ENCODE data around the gene CD164L2.

CD164L2 gene

GRCh38 chr1:27350663-27351540 lies 32.2 kb downstream of the CD164L2 start:
- Mint-ChIP-seq H3K36me3 (ENCODE audit: low read depth) (peaks cover 5% of the 10 kb centered on the region), H3K27me3 (ENCODE audit: low read depth) (peaks cover 29% of the 10 kb centered on the region), H3K27ac (peak overlapping the region in 1 of 3 experiments; percentile 44), H3K4me3 (peak overlapping the region; percentile 74 to 80 (median 74)), H3K4me1 (no peaks in the 10 kb centered on the region), H3K9me3 (no peaks in the 10 kb centered on the region)
- no peak for TF ChIP-seq CTCF (IDR thresholded peaks at IDR 0.05; ENCODE audit: unreplicated experiment in 3 of 3)

- H3K4me3 Mint-ChIP-seq: peak overlapping the region; percentile 57 to 80 (median 72)
- no peaks in the 10 kb centered on the region for H3K4me1 Mint-ChIP-seq
- TF ChIP-seq CTCF (IDR thresholded peaks at IDR 0.05; ENCODE audit: unreplicated experiment in 3 of 3): no peak
- H3K9me3 Mint-ChIP-seq: no peaks in the 10 kb centered on the region
- no peak overlapping the region for H3K27ac Mint-ChIP-seq
- peaks cover 29% of the 10 kb centered on the region for H3K27me3 Mint-ChIP-seq (ENCODE audit: low read depth)
- no peaks in the 10 kb centered on the region for H3K36me3 Mint-ChIP-seq (ENCODE audit: low read depth)
Observed at GRCh38 chr1:27349784-27350662, 33.1 kb downstream of the CD164L2 start.

GRCh38 chr1:27348861-27349783 lies 34.0 kb downstream of the CD164L2 start:
- TF ChIP-seq CTCF (IDR thresholded peaks at IDR 0.05; ENCODE audit: unreplicated experiment in 3 of 3): no peak
- H3K27ac Mint-ChIP-seq: no peak overlapping the region
- no peaks in the 10 kb centered on the region for H3K9me3 Mint-ChIP-seq
- no peaks in the 10 kb centered on the region for H3K36me3 Mint-ChIP-seq (ENCODE audit: low read depth)
- H3K4me1 Mint-ChIP-seq: no peaks in the 10 kb centered on the region
- H3K4me3 Mint-ChIP-seq: peak overlapping the region; percentile 11 to 64 (median 44)
- peaks cover 29% of the 10 kb centered on the region for H3K27me3 Mint-ChIP-seq (ENCODE audit: low read depth)

GRCh38 chr1:27346991-27347624 lies 36.0 kb downstream of the CD164L2 start:
- H3K4me3 Mint-ChIP-seq: no peak overlapping the region
- no peaks in the 10 kb centered on the region for H3K9me3 Mint-ChIP-seq
- peaks cover 29% of the 10 kb centered on the region for H3K27me3 Mint-ChIP-seq (ENCODE audit: low read depth)
- no peaks in the 10 kb centered on the region for H3K36me3 Mint-ChIP-seq (ENCODE audit: low read depth)
- H3K27ac Mint-ChIP-seq: no peak overlapping the region
- H3K4me1 Mint-ChIP-seq: peaks cover 12% of the 10 kb centered on the region
- TF ChIP-seq CTCF (IDR thresholded peaks at IDR 0.05; ENCODE audit: unreplicated experiment in 3 of 3): no peak

GRCh38 chr1:27346357-27346756 lies 36.8 kb downstream of the CD164L2 start:
- Mint-ChIP-seq H3K36me3 (ENCODE audit: low read depth) (no peaks in the 10 kb centered on the region), H3K27me3 (ENCODE audit: low read depth) (peaks cover 24% of the 10 kb centered on the region), H3K9me3 (no peaks in the 10 kb centered on the region), H3K27ac (no peak overlapping the region), H3K4me3 (no peak overlapping the region), H3K4me1 (peaks cover 18% of the 10 kb centered on the region)
- no peak for TF ChIP-seq CTCF (IDR thresholded peaks at IDR 0.05; ENCODE audit: unreplicated experiment in 3 of 3)
